Spinal cord (tissue), 10 donors: ENCODE data around the gene ASAH2. TPM values are rescaled to one million over a fixed set of nuclear protein-coding genes. Genes with fewer than 3 reads are reported as not detected.
"Not testable (repeated sequence)": the region's sequence is repeated elsewhere in the genome, so short reads cannot be mapped to it uniquely, and the experiment has no call there.

Source experiments
- DNase-seq, 6 donors: peaks; one replicate each; pipeline versions ENCODE4 v3.0.0 to v3.0.0-alpha.2; 2013 to 2015; ENCODE audit warnings: low spot score in 6 of 6, low read depth in 4 of 6
- H3K27ac ChIP-seq: one replicate; pipeline ENCODE4 v1.5.1; 2013; ENCODE audit warnings: low read depth, low read length, control low read depth
- H3K27me3 ChIP-seq: one replicate; pipeline ENCODE4 v1.6.1; 2013; ENCODE audit warnings: low read length; ENCODE audit not compliant: control insufficient read depth, insufficient read depth
- H3K36me3 ChIP-seq: one replicate; pipeline ENCODE4 v1.6.1; 2013; ENCODE audit warnings: low read length; ENCODE audit not compliant: control insufficient read depth, insufficient read depth
- H3K4me1 ChIP-seq: one replicate; pipeline ENCODE4 v1.6.1; 2013; ENCODE audit warnings: low read length; ENCODE audit not compliant: control insufficient read depth, insufficient read depth
- H3K4me3 ChIP-seq: one replicate; pipeline ENCODE4 v1.5.1; 2013; ENCODE audit warnings: low read depth, low read length, control low read depth
- H3K9me3 ChIP-seq: one replicate; pipeline ENCODE4 v1.6.1; 2013; ENCODE audit warnings: low read length; ENCODE audit not compliant: control insufficient read depth, insufficient read depth
- WGBS: methylation state at CpG from one replicate; pipeline ENCODE4 v1.1.5; 2013; ENCODE audit warnings: missing lambda C conversion rate; ENCODE audit not compliant: insufficient coverage; 5-methylcytosine and 5-hydroxymethylcytosine counted together
- polyA plus RNA-seq, 2 donors: library from polyadenylated mRNA; unstranded; fragments of 120-200 nt; gene quantifications; one replicate each; pipeline ENCODE4 v1.2.1, GENCODE V29; 2013; ENCODE audit not compliant: insufficient read length in 2 of 2
- total RNA-seq, 2 donors: library from RNA; depleted of rRNA in 1 of 2; stranded (reverse); fragments of 120-200 nt in 1 of 2; fragments of >200 nt in 1 of 2; gene quantifications; one replicate each; pipeline versions ENCODE4 v1.2.3 to v1.2.4, GENCODE V29; 2013 to 2014
- donor health status: healthy.

ASAH2 gene
- total and polyA plus RNA-seq, 4 donors = 2.5 to 6.1 (median 3.0) TPM

DNA sequence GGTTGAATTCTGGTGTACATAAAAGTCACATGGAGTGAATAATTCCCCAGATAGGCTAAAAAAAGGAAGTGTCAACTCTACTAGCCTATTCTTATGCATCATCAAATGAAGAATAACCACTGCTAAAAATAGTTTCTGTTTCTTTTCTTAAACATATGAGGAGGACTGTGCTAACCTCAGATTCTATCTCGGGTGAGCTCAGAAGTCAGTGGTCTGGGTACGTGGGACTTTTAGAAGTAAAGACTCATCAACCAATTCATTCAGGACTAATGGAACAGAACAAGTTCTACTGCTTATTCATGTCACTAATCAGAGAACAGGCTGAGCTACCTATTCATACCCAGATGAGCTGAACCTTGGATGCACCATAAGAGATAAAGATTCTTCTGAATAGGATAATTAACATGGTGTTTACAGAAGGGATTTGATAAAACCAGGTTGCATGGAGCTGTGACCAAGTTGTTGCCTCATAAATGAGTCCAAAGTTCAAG lies 9.5 kb upstream of the ASAH2 start:
- Histone ChIP-seq H3K9me3 (no peaks in the 10 kb centered on the region), H3K4me1 (no peaks in the 10 kb centered on the region), H3K27me3 (no peaks in the 10 kb centered on the region), H3K27ac (no peak overlapping the region), H3K4me3 (no peak overlapping the region), H3K36me3 (no peaks in the 10 kb centered on the region)
- DNase-seq = no peak
- WGBS = 90% methylated on average over 2 of the region's 2 CpGs

DNA sequence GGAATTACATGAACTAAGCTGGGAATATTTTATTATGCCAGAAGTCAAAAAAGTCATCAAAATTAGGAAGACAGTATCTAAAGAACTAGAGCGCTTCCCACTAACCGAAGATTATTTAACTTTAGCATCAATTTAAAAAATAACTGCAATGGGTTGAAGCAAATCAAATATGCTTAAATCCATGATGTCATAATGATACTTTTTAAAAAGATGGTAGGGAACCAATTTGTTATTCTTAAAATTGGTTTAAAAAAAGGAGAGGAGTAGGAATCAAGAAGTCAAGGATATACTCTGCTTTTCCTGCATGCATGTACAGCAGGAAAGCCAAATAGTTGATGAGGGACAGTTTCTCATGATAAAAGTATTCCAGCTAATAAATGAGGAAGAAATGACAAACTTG lies 3.2 kb upstream of the ASAH2 start:
- Histone ChIP-seq H3K36me3 (no peaks in the 10 kb centered on the region), H3K27ac (no peak overlapping the region), H3K4me1 (no peaks in the 10 kb centered on the region), H3K4me3 (no peak overlapping the region), H3K9me3 (no peaks in the 10 kb centered on the region), H3K27me3 (no peaks in the 10 kb centered on the region)
- WGBS = no CpG with 5 or more reads among the region's 2 CpGs
- no peak for DNase-seq

DNA sequence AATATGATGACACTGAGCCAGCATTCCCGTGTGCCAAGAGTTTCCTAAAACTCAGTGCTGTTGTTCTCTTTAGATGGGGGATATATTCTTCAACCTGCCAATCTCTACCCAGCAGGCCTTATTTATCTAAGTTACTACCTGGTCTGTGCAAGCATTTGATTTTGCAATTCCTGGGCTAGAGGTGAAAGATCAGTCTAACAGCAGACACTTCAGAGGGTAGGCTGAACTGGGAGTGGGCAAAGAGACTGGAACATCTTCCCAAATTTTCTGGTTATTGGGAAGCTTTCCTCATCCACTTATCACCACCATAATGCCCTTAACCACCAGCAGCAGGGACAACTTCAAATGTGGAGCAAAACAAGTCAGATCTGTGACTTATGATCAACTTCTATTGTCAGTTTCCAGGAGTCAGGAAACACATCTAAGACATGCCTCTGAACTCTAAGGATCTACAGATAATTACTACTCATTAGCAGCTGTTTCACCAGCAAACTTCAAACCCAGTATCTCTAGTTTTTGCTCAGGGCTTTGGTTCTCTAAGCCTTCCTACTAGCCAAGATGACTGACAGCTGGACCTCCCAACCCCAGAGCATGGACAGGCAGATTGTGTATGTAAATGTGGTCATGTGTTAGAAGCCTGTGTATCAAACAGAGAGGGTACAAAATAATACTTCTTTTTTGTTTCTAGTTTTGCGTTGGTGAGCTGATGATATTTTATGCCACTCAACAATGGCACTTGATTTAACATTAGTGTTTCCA lies 1.0 kb downstream of the ASAH2 start:
- H3K9me3 ChIP-seq = no peaks in the 10 kb centered on the region
- WGBS = no CpG with 5 or more reads among the region's 2 CpGs
- no peak for DNase-seq
- H3K4me1 ChIP-seq = no peaks in the 10 kb centered on the region
- H3K27me3 ChIP-seq = no peaks in the 10 kb centered on the region
- H3K4me3 ChIP-seq = no peak overlapping the region
- no peaks in the 10 kb centered on the region for H3K36me3 ChIP-seq
- no peak overlapping the region for H3K27ac ChIP-seq

DNA sequence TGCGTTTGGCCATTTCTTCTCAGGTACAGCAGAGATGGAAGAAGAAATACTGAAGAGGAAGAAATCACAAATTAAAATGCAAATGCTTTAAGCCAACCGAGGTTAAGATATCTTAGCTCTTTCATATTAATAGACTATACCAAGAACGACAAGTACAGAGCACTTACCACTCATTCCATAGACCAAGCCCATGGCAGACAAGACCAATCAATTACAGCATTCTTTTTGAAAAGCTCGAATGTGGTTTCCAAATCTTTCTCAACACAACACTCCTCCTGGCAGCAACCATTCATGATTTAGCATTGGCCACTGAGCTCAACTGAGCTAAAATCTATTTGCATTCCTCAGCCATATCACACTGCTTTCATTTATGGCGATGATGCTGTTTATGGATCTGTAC lies 2.7 kb downstream of the ASAH2 start:
- Histone ChIP-seq H3K4me3 (no peak overlapping the region), H3K36me3 (no peaks in the 10 kb centered on the region), H3K9me3 (no peaks in the 10 kb centered on the region), H3K4me1 (no peaks in the 10 kb centered on the region), H3K27ac (no peak overlapping the region), H3K27me3 (no peaks in the 10 kb centered on the region)
- 93% methylated on average over 3 of the region's 5 CpGs for WGBS
- DNase-seq = no peak

DNA sequence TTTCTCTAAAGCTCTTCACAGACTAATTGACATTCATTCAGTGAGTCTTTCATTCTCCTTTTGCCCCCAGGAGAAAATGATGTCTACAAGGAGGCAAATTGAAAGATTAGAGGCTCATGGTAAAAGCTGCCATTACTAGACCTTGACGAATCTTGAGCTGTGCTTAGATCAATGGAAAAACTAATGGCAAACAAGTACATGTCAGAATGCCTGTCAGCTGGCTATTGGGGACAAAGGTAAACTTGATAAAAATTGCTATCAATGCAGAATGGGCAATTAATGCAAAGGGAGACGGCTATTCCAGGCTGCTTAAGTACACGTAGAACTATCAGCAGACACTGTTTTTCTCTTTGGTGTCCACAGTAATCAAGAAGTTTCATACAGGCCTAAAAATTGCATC lies 3.3 kb downstream of the ASAH2 start:
- no peak for DNase-seq
- Histone ChIP-seq H3K9me3 (no peaks in the 10 kb centered on the region), H3K27me3 (no peaks in the 10 kb centered on the region), H3K4me1 (no peaks in the 10 kb centered on the region), H3K4me3 (no peak overlapping the region), H3K36me3 (no peaks in the 10 kb centered on the region), H3K27ac (no peak overlapping the region)
- WGBS = 67% methylated on average over 3 of the region's 3 CpGs

DNA sequence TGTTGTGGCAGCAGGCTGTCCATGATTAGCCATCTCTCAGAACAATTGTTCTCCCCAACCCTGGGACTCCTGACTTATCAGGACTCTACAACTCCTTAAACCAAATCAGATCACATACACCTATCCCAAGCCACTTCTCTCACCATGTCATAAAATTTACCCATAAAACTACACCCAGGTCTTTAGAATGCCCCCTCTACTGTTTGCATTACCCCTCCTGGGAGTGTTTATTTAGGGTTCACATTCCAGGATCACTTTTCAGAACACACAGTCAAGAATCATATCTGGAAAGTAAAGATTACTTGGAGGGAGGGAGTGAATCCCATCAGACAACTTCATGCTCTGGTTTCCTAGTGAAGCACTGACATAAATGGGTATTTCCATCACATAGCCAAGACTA lies 7.1 kb downstream of the ASAH2 start:
- H3K27me3 ChIP-seq = no peaks in the 10 kb centered on the region
- no peaks in the 10 kb centered on the region for H3K9me3 ChIP-seq
- H3K4me1 ChIP-seq = no peaks in the 10 kb centered on the region
- DNase-seq = no peak
- H3K4me3 ChIP-seq = no peak overlapping the region
- H3K27ac ChIP-seq = no peak overlapping the region
- H3K36me3 ChIP-seq = no peaks in the 10 kb centered on the region

DNA sequence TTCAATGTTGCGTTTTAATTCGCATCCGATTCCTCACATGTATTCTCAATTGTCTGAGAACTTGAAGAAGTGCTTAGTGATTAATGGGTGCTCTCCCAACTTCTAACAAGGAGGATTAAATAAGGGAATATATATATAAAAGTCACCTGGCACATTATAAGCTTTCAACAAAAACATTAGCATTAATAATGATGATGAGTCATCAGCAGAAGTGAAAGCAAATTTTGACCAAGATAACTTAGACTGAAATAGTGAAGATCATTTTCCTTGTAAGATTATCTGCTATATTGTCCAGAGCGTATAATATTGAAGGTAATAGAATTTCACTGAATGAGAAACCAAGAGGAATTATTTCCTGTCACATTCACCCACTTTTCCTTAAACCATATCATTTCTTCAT lies 8.5 kb downstream of the ASAH2 start:
- Histone ChIP-seq H3K9me3 (no peaks in the 10 kb centered on the region), H3K27me3 (no peaks in the 10 kb centered on the region), H3K27ac (no peak overlapping the region), H3K4me1 (no peaks in the 10 kb centered on the region), H3K4me3 (no peak overlapping the region), H3K36me3 (no peaks in the 10 kb centered on the region)
- DNase-seq = no peak
- no CpG with 5 or more reads among the region's 4 CpGs for WGBS

DNA sequence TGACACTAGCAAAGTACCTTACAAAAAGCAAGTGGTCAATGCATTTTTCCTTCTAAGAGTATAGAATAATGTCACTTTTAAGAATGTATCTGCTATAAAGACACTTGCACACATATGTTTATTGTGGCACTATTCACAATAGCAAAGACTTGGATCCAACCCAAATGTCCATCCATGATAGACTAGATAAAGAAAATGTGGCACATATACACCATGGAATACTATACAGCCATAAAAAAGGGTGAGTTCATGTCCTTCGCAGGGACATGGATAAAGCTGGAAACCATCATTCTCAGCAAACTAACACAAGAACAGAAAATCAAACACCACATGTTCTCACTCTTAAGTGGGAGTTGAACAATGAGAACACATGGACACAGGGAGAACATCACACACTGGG lies 9.8 kb downstream of the ASAH2 start:
- H3K27me3 ChIP-seq, H3K36me3 ChIP-seq, DNase-seq, H3K4me1 ChIP-seq, H3K9me3 ChIP-seq, H3K4me3 ChIP-seq, H3K27ac ChIP-seq: not testable (repeated sequence)
- WGBS = no CpG with 5 or more reads among the region's 1 CpG

DNA sequence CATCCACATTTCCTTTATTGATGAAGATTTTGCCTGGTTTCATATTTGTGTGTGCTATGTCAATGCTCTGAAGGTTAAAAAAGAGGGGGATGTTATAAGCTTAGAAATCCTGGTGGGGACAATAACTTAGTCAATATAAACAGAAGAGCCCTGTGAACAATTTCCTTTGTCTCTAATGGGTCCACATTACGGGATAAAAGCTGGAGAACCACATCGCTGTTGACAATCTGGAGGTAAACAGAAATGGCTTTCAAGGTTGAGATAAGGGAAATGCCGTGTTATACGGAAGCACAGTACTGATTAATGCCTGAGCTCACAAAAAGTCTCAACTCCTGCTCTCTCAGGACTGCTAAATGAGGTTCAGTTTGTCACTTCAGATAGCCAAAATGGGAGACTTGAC lies 16.8 kb downstream of the ASAH2 start:
- 90% methylated on average over 2 of the region's 4 CpGs for WGBS
- Histone ChIP-seq H3K36me3 (no peaks in the 10 kb centered on the region), H3K9me3 (no peaks in the 10 kb centered on the region), H3K4me3 (no peak overlapping the region), H3K27me3 (no peaks in the 10 kb centered on the region), H3K4me1 (no peaks in the 10 kb centered on the region), H3K27ac (no peak overlapping the region)
- DNase-seq = no peak

DNA sequence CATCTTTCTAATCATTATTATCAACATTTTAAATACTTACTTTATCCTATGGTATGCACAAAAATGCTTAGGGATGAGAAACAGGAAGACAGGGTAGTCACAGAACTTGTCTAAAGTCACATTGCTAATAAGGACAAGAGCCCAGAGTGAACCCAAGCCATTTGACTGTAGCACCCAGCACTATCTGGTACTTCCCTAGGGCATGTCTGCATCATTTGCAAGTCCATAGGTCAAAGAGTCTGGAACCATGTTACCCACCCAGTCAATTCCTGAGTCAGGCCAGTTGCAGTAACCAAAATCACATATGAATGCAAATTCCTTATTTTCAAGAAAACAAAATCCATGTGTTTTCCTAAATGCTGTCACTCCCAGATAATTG lies 19.1 kb downstream of the ASAH2 start:
- no peaks in the 10 kb centered on the region for H3K36me3 ChIP-seq
- no peaks in the 10 kb centered on the region for H3K27me3 ChIP-seq
- no peak for DNase-seq

More for the DNA sequence above, 19.1 kb downstream of the ASAH2 start:
- Histone ChIP-seq H3K4me1 (no peaks in the 10 kb centered on the region), H3K27ac (no peak overlapping the region), H3K9me3 (no peaks in the 10 kb centered on the region), H3K4me3 (no peak overlapping the region)
